CMK (cell line): Measurements from ENCODE around the gene TJP2.

Experiments used
- DNase-seq: peaks from one replicate; pipeline ENCODE4 v3.0.0-alpha.2; 2010; ENCODE audit warnings: low read depth

Gene TJP2

GRCh38 chr9:69232135-69232534 is 58.1 kb downstream of the TJP2 start:
- no peak for DNase-seq

GRCh38 chr9:69234683-69235082 is 60.6 kb downstream of the TJP2 start:
- no peak for DNase-seq

- no peak for DNase-seq
Measured at GRCh38 chr9:69236188-69236587, 62.1 kb downstream of the TJP2 start.

GRCh38 chr9:69237702-69238295 is 63.7 kb downstream of the TJP2 start:
- no peak for DNase-seq

- no peak for DNase-seq
Measured at GRCh38 chr9:69243116-69243515, 69.0 kb downstream of the TJP2 start.

- DNase-seq, result no peak
Measured at GRCh38 chr9:69246629-69247028, 72.6 kb downstream of the TJP2 start.

GRCh38 chr9:69248005-69248404 is 73.9 kb downstream of the TJP2 start:
- no peak for DNase-seq

- no peak for DNase-seq
Measured at GRCh38 chr9:69249337-69249736, 75.3 kb downstream of the TJP2 start.

GRCh38 chr9:69250681-69251080 is 76.6 kb downstream of the TJP2 start:
- no peak for DNase-seq

- no peak for DNase-seq
Measured at GRCh38 chr9:69252436-69252835, 78.4 kb downstream of the TJP2 start.

- DNase-seq, result no peak
Measured at GRCh38 chr9:69253057-69253456, 79.0 kb downstream of the TJP2 start.

GRCh38 chr9:69254223-69254622 is 80.1 kb downstream of the TJP2 start:
- DNase-seq, result no peak

- DNase-seq, result no peak
Measured at GRCh38 chr9:69255591-69255990, 81.5 kb downstream of the TJP2 start.

- no peak for DNase-seq
Measured at GRCh38 chr9:69258551-69258950, 84.5 kb downstream of the TJP2 start.

- no peak for DNase-seq
Measured at GRCh38 chr9:69260161-69260560, 86.1 kb downstream of the TJP2 start.

GRCh38 chr9:69261636-69262035 is 87.6 kb downstream of the TJP2 start:
- DNase-seq, result no peak

GRCh38 chr9:69264526-69264925 is 90.4 kb downstream of the TJP2 start:
- no peak for DNase-seq

- no peak for DNase-seq
Measured at GRCh38 chr9:69265891-69266290, 91.8 kb downstream of the TJP2 start.

- no peak for DNase-seq
Measured at GRCh38 chr9:69272212-69272611, 98.1 kb downstream of the TJP2 start.

- no peak for DNase-seq
Measured at GRCh38 chr9:69273161-69273560, 99.1 kb downstream of the TJP2 start.

GRCh38 chr9:69276775-69277174 is 102.7 kb downstream of the TJP2 start:
- DNase-seq, result no peak

GRCh38 chr9:69279084-69279731 is 105.1 kb downstream of the TJP2 start:
- no peak for DNase-seq

GRCh38 chr9:69279733-69280132 is 105.7 kb downstream of the TJP2 start:
- DNase-seq, result no peak

GRCh38 chr9:69283003-69283402 is 108.9 kb downstream of the TJP2 start:
- DNase-seq, result no peak
